NT2/D1 (cell line): ENCODE results near the gene SRCIN1.
"Not testable (repeated sequence)": the region's sequence is repeated elsewhere in the genome, so short reads cannot be mapped to it uniquely, and the experiment has no call there.

ENCODE experiments used
- DNase-seq: peaks from one replicate; pipeline ENCODE4 v3.0.0-alpha.2; 2011; ENCODE audit warnings: low read depth, low spot score
- H3K27me3 ChIP-seq: 2 replicates; pipeline ENCODE4 v1.6.0; 2011; ENCODE audit warnings: mild to moderate bottlenecking; ENCODE audit not compliant: insufficient read length, insufficient read depth
- H3K36me3 ChIP-seq: 2 replicates; pipeline ENCODE4 v1.6.1; 2011; ENCODE audit warnings: mild to moderate bottlenecking, low read length, mixed read lengths; ENCODE audit not compliant: insufficient read depth, insufficient read length
- H3K4me1 ChIP-seq: 2 replicates; pipeline ENCODE4 v1.5.1; 2011; ENCODE audit not compliant: insufficient read depth, insufficient read length
- H3K4me3 ChIP-seq: 2 replicates; pipeline ENCODE4 v1.5.1; 2011; ENCODE audit warnings: low read depth; ENCODE audit not compliant: insufficient read length
- H3K9ac ChIP-seq: 2 replicates; pipeline ENCODE4 v1.6.0; 2011; ENCODE audit warnings: low read depth; ENCODE audit not compliant: insufficient read length
- H3K9me3 ChIP-seq: 2 replicates; pipeline ENCODE4 v1.5.1; 2011; ENCODE audit warnings: mild to moderate bottlenecking, low read length; ENCODE audit not compliant: insufficient read depth
- SUZ12 ChIP-seq: IDR thresholded peaks from 2 replicates; pipeline ENCODE4 v1.6.1; 2011; ENCODE audit not compliant: insufficient read length, insufficient read depth; ENCODE audit errors: extremely low read depth
- YY1 ChIP-seq: IDR thresholded peaks from 2 replicates; pipeline ENCODE4 v1.6.1; 2011; ENCODE audit not compliant: insufficient read length, insufficient read depth
- ZNF274 ChIP-seq: IDR thresholded peaks from 2 replicates; pipeline ENCODE4 v1.6.1; 2011; ENCODE audit warnings: mild to moderate bottlenecking, low read depth, low read length

SRCIN1 gene

GRCh38 chr17:38491346-38492066, 114.2 kb downstream of the SRCIN1 start:
- not testable (repeated sequence) for H3K4me3 ChIP-seq, H3K9ac ChIP-seq, H3K4me1 ChIP-seq, H3K27me3 ChIP-seq, DNase-seq, H3K9me3 ChIP-seq
- peaks cover 67% of the 10 kb centered on the region for H3K36me3 ChIP-seq

DNA sequence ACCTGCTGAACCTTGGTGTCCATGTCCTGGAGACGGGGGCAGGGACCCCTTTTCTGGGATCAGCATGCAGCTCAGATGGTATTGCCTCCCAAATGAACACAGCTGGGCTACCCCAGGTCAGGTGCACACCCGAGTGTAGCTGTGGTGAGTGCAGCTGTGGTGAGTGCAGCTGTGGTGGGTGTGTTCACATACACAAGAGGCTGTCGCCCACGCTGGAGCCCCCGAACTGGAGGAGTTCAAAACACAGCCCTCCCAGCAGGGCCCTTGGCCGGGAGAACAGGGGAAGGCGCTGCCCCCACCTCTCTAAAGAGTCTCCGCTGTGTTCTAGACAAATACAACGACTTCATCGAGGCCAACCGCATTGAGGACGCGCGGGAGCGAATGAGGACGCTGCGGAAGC, 116.0 kb downstream of the SRCIN1 start:
- not testable (repeated sequence) for DNase-seq, H3K4me1 ChIP-seq, H3K9ac ChIP-seq, H3K4me3 ChIP-seq, H3K27me3 ChIP-seq, H3K9me3 ChIP-seq
- peaks cover 73% of the 10 kb centered on the region for H3K36me3 ChIP-seq

DNA sequence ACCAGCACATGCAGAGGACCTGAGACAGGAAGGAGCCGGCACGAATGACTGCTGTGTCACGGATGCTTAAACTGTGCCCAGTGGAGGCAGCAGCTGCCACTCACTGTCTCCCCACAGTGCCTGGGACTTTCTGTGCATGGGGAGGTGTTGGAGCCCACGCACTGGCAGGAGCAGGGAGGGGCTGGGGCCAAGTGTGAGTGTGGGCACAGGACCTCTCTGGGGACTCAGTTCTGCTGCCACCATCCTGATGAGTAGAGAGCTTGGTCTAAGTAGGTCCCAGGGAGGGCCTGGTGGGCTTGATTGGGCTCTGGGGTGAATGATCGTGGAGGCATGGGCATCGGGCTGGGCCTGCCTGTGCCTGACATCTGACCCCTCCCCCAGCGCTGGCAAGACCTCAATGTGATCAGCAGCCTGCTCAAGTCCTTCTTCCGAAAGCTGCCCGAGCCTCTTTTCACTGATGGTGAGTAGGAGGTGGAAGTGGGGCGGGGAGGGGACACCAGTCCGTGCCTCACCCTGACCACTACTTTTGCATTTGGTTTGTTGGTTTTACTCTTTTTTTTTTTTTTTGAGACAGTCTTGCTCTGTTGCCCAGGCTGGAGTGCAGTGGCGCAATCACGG, 120.0 kb downstream of the SRCIN1 start:
- not testable (repeated sequence) for H3K9ac ChIP-seq, DNase-seq, H3K9me3 ChIP-seq, H3K27me3 ChIP-seq, H3K4me3 ChIP-seq, H3K4me1 ChIP-seq
- H3K36me3 ChIP-seq, result peaks cover 63% of the 10 kb centered on the region

- TF ChIP-seq YY1 (no peak), ZNF274 (no peak), SUZ12 (no peak)
- no peaks in the 10 kb centered on the region for H3K9me3 ChIP-seq
- no peak for DNase-seq
- H3K9ac ChIP-seq, result peak overlapping the region; percentile 32
- peaks cover 8% of the 10 kb centered on the region for H3K4me1 ChIP-seq
- H3K4me3 ChIP-seq, result no peak overlapping the region
- peaks cover 59% of the 10 kb centered on the region for H3K36me3 ChIP-seq
- H3K27me3 ChIP-seq, result no peaks in the 10 kb centered on the region
These were observed 120.6 kb downstream of the SRCIN1 start for GRCh38 chr17:38485146-38485468.

- H3K36me3 ChIP-seq, result peaks cover 56% of the 10 kb centered on the region
- H3K9ac ChIP-seq, H3K4me1 ChIP-seq, H3K4me3 ChIP-seq, H3K27me3 ChIP-seq, H3K9me3 ChIP-seq: not testable (repeated sequence)
- peak; percentile 23 for DNase-seq
These were observed 121.3 kb downstream of the SRCIN1 start for GRCh38 chr17:38484242-38485145.

- peaks cover 67% of the 10 kb centered on the region for H3K36me3 ChIP-seq
- not testable (repeated sequence) for H3K27me3 ChIP-seq, DNase-seq, H3K9me3 ChIP-seq, H3K4me3 ChIP-seq, H3K9ac ChIP-seq
- peaks cover 11% of the 10 kb centered on the region for H3K4me1 ChIP-seq
These were observed 123.1 kb downstream of the SRCIN1 start for GRCh38 chr17:38482700-38483043.

DNA sequence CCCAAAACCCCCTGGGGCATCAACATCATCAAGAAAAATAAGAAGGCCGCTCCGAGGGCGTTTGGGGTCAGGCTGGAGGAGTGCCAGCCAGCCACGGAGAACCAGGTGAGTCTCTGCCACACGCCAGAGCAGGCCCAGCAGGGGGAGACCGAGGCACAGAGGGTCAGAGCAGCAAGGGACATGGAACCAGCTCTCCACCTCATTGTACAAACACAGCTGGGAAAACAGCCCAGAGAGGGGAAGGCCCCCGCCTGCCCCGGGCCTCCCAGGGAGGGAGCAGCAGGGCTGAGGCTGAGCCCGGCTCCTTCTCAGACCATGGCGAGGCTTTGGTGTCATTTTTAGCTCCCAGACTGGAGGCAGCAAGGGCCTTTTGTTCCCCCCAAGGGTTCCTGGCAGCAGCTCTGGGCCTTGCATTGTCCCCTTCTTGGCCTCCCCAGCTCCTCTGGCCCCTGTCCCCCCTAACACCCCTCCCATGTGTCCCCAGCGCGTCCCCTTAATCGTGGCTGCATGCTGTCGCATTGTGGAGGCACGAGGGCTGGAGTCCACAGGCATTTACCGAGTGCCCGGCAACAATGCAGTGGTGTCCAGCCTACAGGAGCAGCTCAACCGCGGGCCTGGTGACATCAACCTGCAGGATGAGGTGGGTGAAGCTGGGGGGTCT, 123.6 kb downstream of the SRCIN1 start:
- H3K9ac ChIP-seq, H3K4me3 ChIP-seq, DNase-seq, H3K27me3 ChIP-seq, H3K9me3 ChIP-seq: not testable (repeated sequence)
- peaks cover 68% of the 10 kb centered on the region for H3K36me3 ChIP-seq
- H3K4me1 ChIP-seq, result peaks cover 11% of the 10 kb centered on the region
